Brain microvascular endothelial cell (primary cell): Measurements from ENCODE around the gene STAT3.

ENCODE experiments used
- DNase-seq: peaks from one replicate; pipeline ENCODE4 v3.0.0-alpha.2; 2020
- H3K27ac ChIP-seq: fragments of 250-450 bp; sonication (Bioruptor Pico); 2 replicates; pipeline ENCODE4 v1.5.1; 2020; ENCODE audit warnings: mild to moderate bottlenecking, moderate library complexity
- H3K27me3 ChIP-seq: fragments of 250-450 bp; sonication (Bioruptor Pico); replicated peaks from 2 replicates; pipeline ENCODE4 v1.5.1; 2020; ENCODE audit warnings: mild to moderate bottlenecking
- H3K36me3 ChIP-seq: fragments of 250-450 bp; sonication (Bioruptor Pico); replicated peaks from 2 replicates; pipeline ENCODE4 v1.5.1; 2020; ENCODE audit warnings: mild to moderate bottlenecking
- H3K4me3 ChIP-seq: 2 replicates; pipeline ENCODE4 v1.5.1; 2011; ENCODE audit warnings: low read depth, mild to moderate bottlenecking, control low read depth, low read length, moderate library complexity
- in situ Hi-C: cut with HindIII; loops from 2 replicates; pipeline ENCODE4 v1.10.0; 2017; ENCODE audit warnings: low sequenced_read_pairs, low pct_ligation_motif_present
- TF ChIP-seq, protein P1 (sequence below): IDR thresholded peaks from 2 replicates; pipeline ENCODE4 v1.5.1; 2011; ENCODE audit warnings: low read depth, mild to moderate bottlenecking, moderate library complexity, low read length, control low read depth, inconsistent platforms; ENCODE audit errors: missing control alignments

Gene STAT3

DNA sequence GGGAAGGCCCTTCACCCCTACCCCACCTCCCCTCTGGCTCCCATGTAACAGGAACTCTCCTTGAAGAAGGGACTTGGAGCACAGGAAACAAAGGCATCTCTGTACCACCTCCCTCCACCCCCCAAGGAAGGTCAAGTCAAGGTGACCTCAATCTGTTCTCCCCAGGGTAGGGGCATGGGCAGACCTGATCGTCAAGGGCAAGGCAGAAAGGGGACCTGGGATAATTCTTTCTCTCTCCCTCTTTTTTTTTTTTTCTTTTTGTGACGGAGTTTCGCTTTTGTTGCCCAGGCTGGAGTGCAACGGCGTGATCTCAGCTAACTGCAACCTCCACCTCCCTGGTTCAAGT is 104.2 kb downstream of the STAT3 start:
- Histone ChIP-seq H3K27ac (no peak overlapping the region), H3K36me3 (no peaks in the 10 kb centered on the region), H3K4me3 (no peak overlapping the region), H3K27me3 (no peaks in the 10 kb centered on the region)
- TF ChIP-seq, protein P1, sequence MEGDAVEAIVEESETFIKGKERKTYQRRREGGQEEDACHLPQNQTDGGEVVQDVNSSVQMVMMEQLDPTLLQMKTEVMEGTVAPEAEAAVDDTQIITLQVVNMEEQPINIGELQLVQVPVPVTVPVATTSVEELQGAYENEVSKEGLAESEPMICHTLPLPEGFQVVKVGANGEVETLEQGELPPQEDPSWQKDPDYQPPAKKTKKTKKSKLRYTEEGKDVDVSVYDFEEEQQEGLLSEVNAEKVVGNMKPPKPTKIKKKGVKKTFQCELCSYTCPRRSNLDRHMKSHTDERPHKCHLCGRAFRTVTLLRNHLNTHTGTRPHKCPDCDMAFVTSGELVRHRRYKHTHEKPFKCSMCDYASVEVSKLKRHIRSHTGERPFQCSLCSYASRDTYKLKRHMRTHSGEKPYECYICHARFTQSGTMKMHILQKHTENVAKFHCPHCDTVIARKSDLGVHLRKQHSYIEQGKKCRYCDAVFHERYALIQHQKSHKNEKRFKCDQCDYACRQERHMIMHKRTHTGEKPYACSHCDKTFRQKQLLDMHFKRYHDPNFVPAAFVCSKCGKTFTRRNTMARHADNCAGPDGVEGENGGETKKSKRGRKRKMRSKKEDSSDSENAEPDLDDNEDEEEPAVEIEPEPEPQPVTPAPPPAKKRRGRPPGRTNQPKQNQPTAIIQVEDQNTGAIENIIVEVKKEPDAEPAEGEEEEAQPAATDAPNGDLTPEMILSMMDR, result no peak
- DNase-seq, result no peak
- in situ Hi-C loops, result no loop called here

DNA sequence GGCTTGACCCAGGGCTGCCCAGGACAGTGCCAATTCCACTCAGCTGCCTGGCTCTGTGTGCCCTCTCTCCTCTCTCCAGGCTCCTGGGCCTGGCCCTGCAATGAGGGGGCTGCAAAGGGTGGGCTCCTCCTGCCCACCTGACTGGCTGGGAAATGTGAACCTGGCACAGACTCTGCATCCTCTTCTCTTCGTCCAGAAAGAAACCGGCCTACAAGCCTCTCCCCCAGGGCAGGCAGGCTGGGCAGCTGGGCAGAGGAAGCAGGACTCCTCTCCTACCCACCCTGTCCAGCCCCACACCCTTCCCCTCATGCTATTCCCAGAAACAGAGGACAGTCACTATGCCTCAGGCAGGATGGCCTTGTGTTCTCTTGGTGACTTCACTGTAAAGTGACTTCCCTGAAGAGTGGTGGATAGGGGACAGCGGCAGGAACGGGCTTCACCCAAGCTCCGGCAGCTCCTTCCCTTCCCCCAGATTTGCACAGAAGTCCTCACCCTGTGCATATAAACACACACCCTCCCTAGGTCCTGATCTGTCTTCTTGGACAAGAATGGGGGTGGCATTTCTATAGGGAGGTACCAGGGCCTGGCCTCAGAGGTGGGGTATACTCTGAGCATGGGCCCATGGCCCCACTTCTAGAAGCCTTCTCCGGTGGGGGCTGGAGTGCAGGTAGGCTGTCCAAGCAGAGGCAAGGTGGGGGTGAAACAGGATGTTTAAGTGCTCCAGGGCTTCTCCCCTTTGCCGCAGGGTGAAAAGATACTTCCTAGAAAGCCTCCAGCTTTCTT is 104.8 kb downstream of the STAT3 start:
- H3K36me3 ChIP-seq, result no peaks in the 10 kb centered on the region
- no peak for DNase-seq
- TF ChIP-seq, protein P1, result no peak
- in situ Hi-C loops, result no loop called here
- no peak overlapping the region for H3K27ac ChIP-seq
- H3K4me3 ChIP-seq, result no peak overlapping the region
- H3K27me3 ChIP-seq, result no peaks in the 10 kb centered on the region

DNA sequence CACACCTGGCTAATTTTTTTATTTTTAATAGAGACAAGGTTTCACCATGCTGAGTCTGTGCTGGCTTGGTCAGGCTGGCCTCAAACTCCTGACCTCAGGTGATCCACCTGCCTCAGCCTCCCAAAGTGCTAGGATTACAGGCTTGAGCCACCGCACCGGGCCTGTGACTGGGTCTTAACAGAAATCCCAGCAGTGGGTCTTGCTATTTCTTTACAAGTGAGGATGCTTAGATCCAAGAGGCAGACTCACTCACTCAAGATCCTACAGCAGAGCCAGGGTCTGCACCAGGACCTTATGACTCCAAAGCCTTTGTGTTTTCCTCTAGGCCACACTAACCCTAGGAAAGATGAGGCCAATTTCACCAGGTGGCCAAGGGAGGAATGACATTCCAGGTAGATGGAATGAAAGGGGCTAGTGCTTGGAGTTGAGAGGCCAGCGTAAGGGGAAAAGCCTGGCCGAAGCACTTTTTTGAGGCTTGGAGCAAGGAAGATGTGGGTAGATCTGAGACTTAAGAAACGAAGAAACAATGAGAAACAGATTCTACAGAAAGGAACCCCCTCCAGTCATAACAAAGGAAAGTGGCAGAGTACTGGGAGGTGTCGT is 105.7 kb downstream of the STAT3 start:
- TF ChIP-seq, protein P1, result no peak
- no peak overlapping the region for H3K4me3 ChIP-seq
- H3K27ac ChIP-seq, result no peak overlapping the region
- no peaks in the 10 kb centered on the region for H3K36me3 ChIP-seq
- in situ Hi-C loops, result no loop called here
- no peaks in the 10 kb centered on the region for H3K27me3 ChIP-seq
- no peak for DNase-seq

DNA sequence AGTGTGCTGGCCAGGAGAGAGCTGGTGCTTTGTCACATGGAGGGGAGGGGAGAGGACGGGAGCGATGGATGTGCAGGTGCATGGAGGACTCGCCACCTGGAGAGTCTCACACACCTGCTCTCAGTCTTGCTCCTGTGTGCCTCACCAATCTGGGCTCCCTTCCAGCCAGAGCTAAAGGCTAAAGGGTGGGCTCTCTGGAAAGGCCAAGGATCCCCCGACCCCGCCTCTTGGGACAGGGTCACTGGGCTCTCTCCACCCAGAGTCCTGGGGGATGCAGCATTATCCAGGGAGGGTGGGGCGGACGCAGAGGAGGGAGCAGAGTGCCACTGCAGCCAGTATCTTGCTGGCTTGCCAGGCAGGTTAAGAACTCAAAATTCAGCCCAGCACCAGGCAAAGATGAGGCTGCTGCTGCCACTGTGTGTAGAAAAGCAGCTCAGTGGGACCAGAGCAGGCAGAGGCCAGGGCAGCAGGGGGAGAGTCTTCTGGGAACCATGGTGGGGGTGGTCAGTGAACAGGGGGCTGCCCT is 106.6 kb downstream of the STAT3 start:
- DNase-seq, result no peak
- Histone ChIP-seq H3K27me3 (no peaks in the 10 kb centered on the region), H3K27ac (no peak overlapping the region), H3K4me3 (no peak overlapping the region), H3K36me3 (no peaks in the 10 kb centered on the region)
- in situ Hi-C loops, result no loop called here
- TF ChIP-seq, protein P1, result no peak

DNA sequence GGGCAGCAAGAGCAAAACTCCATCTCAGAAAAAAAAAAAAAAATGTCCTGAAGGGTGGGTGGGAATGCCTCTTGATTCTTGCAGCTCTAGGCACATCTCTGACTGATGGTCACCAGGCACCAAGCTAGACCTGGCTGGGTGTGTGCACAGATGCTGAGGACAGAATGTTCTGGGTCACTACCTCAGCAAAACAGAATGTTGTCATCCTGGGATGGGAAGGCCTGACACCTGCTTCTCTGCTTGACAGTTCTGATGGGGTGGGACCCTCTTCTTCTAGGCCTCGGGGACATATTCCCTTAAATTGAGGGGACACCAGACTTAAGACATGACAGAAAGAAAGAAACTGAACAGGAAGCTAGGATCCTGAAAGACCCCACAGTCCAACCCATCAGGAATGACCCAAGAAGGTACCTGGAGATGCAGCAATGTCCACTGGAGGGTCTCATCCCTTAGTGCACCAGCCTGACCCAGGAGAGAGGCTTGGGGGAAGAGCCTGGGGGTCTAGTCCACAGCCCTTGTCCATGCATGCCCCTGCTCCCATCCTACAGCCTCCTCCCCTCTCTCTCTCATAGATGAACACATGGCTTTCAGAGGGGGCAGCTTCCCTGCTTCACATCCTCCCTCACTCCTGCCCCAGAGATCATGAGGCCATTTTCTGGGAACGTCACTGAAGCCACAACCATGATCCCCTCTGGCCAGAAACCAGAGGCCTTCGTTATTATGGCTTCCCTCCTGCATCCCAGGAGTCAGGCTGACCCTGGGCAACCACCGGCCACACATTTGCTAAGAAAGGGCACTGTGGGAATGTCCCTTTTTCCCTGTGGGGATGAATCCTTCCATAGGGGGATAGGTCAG is 108.2 kb downstream of the STAT3 start:
- Histone ChIP-seq H3K4me3 (no peak overlapping the region), H3K36me3 (no peaks in the 10 kb centered on the region), H3K27me3 (no peaks in the 10 kb centered on the region), H3K27ac (no peak overlapping the region)
- in situ Hi-C loops, result no loop called here
- TF ChIP-seq, protein P1, result no peak
- no peak for DNase-seq
